ENCODE measurements around the gene MCAM. TPM values are rescaled to one million over a fixed set of nuclear protein-coding genes. Genes with fewer than 3 reads are reported as not detected.
A peak's percentile ranks its signal among the peaks of the same experiment; 100 is the strongest.

Gene MCAM
- total RNA-seq, 4 donors from 2014 or later, result 103 to 198 (median 183) TPM

DNA sequence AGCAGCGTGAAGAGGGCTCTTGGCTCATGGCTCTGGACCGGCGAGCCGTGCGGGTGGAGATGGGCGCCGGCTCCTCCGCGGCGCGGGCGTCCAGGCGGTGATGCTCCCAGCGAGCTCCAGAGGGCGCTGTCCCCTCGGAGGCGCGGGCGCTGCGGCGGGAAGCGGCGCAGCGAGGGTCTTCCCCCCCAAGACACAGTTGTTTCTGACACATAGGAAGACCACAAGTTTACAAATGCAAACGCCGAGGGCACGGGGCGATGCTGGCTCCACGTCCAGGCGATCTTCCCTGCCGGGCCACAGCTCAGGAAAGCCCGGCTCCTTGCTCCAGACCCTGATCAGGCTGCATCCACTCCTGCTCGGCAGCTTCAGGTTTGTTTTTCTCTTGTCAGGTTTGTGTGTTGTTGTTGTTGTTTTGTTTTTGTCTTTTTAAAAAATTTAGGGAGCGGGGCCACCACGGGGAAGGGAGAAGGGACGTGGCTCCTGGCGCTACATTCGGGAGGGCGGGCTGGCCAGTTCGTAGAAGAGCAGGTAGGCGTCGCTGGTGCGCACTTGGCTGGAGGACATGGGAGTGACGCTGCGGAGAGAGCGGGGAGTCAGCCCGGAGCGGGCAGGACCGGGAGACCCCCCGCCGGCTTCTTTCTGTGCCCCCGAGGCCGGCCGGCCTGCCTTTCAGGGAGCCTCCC is 39.6 kb upstream of the MCAM start:
- intact Hi-C loops (cut with DNase I; ENCODE audit: low total_unique reads), result loop anchor here (5.0 kb wide), 1 partner anchor 116 kb away; no protein-coding TSS in a partner anchor
- DNase-seq (ENCODE audit: low spot score in 2 of 2), result peak; percentile 70 to 96
- 3 to 4% methylated on average over 47 to 54 of the region's 54 CpGs for WGBS, 2 donors

DNA sequence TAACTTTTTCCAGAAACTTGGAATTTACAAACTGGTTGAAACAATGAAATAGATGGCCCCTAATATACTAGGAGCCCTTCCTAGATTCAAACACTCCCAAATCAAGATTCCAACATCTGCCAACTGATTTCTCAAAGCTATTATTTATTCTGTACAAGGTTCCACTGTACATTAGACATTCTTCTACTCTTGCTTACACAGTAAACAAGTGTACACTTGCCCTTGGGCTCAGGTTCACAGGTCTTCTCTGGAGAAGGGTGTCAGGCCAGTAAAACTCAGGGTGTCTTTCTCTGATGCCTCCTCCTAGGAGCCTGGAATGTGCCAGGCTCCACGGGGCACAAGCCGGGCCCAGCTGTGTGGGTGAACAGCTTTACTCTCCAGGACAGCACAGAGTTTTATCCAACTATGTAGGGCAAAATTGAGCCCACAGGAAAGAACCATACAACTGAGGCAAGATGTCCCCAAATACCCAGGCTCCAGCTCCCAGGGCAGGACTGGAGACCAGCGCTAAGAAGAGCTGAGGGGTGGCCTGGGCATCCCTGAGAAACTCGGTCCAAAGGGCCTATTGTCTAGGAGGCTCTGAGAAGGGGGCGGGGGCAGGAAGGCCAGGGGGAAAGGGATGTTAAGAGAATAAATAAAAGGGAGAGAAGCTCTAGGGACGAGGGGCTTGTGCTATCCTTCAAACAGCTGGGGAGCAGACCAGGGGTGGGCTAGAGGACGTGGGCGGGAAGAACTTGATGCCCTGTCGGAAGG is 38.3 kb upstream of the MCAM start:
- 67 to 73% methylated on average over 9 of the region's 9 CpGs for WGBS, 2 donors
- no peak overlapping the region for H3K4me3 ChIP-seq (ENCODE audit: low read depth, poor library complexity, severe bottlenecking)
- DNase-seq (ENCODE audit: low spot score in 2 of 2), result no peak
- no peak for TF ChIP-seq POLR2A (IDR thresholded peaks at IDR 0.05)
- TF ChIP-seq, protein P1, sequence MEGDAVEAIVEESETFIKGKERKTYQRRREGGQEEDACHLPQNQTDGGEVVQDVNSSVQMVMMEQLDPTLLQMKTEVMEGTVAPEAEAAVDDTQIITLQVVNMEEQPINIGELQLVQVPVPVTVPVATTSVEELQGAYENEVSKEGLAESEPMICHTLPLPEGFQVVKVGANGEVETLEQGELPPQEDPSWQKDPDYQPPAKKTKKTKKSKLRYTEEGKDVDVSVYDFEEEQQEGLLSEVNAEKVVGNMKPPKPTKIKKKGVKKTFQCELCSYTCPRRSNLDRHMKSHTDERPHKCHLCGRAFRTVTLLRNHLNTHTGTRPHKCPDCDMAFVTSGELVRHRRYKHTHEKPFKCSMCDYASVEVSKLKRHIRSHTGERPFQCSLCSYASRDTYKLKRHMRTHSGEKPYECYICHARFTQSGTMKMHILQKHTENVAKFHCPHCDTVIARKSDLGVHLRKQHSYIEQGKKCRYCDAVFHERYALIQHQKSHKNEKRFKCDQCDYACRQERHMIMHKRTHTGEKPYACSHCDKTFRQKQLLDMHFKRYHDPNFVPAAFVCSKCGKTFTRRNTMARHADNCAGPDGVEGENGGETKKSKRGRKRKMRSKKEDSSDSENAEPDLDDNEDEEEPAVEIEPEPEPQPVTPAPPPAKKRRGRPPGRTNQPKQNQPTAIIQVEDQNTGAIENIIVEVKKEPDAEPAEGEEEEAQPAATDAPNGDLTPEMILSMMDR (IDR thresholded peaks at IDR 0.05), result no peak
- intact Hi-C loops (cut with DNase I; ENCODE audit: low total_unique reads), result loop anchor here (5.0 kb wide), 1 partner anchor 117 kb away; no protein-coding TSS in a partner anchor

More for the DNA sequence above, 39.6 kb upstream of the MCAM start:
- TF ChIP-seq POLR2A (IDR thresholded peaks at IDR 0.05), result no peak
- TF ChIP-seq, protein P1 (IDR thresholded peaks at IDR 0.05), result peak in 1 of 3 donors; percentile 32
- no peak overlapping the region for H3K4me3 ChIP-seq (ENCODE audit: low read depth, poor library complexity, severe bottlenecking)

DNA sequence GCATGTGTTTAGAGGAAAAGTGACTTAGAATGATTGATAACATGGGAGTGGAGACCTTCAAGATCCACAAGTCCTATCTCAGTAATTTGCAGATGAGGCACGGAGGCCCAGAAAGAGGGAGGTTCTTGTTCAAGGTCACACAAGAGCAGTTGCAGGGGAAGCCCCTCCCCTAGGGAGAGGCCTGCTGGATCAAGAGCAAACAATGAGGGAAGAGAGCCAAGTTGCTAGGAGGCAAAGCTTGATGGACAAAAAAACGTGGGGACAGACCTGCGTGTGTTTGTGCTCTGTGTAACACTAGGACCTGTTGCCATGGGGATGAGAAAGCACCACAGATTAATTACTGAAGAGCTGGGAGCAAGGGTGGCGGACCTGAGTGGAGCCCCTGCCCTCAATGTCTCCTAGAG is 35.9 kb upstream of the MCAM start:
- DNase-seq (ENCODE audit: low spot score in 2 of 2), result no peak
- intact Hi-C loops (cut with DNase I; ENCODE audit: low total_unique reads), result no loop called here
- WGBS, 2 donors, result 19 to 35% methylated on average over 4 of the region's 4 CpGs
- no peak for TF ChIP-seq POLR2A (IDR thresholded peaks at IDR 0.05)
- TF ChIP-seq, protein P1 (IDR thresholded peaks at IDR 0.05), result no peak
- no peak overlapping the region for H3K4me3 ChIP-seq (ENCODE audit: low read depth, poor library complexity, severe bottlenecking)

DNA sequence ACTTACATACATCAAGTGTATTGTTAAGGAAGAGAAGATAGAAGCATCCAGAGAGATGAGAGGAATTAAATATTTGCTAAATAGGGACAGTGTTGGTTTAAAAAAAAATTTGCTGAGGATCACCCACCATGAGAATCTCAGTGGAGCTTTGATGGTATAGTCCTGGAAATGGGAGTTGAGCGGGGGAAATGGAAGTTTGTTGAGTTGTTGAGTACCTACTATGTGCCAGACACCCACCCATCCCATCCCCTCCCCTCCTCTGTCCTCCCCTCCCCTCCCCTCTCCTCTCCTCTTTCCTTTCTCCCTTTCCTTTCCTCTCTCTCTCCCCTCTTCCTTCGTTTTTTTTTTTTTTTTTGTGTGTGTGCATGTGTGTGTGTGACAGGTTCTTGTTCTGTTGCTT is 34.3 kb upstream of the MCAM start:
- no peak overlapping the region for H3K4me3 ChIP-seq (ENCODE audit: low read depth, poor library complexity, severe bottlenecking)
- no peak for TF ChIP-seq POLR2A (IDR thresholded peaks at IDR 0.05)
- TF ChIP-seq, protein P1 (IDR thresholded peaks at IDR 0.05), result no peak
- no peak for DNase-seq (ENCODE audit: low spot score in 2 of 2)
- WGBS, 2 donors, result 54 to 70% methylated on average over 2 of the region's 2 CpGs
- intact Hi-C loops (cut with DNase I; ENCODE audit: low total_unique reads), result no loop called here

DNA sequence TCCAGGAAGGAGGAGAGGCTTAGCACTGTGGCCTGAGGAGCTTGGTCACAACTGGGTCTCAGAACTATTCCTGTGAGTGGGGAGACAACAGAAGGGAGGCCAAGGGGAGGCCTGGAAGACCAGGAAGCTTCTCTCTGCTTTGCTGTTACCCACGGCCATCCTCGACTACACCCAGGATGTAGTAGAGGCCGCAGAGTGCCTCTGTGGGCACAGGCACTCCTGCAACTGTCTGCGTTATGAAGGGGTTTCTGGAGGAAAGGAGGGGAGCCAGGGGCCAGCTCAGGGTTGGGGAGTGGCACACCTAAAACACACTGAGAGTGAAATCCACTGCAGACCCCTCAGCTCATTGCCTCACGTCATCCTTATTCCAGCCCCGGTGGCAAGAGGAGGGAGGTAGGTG is 33.4 kb upstream of the MCAM start:
- TF ChIP-seq, protein P1 (IDR thresholded peaks at IDR 0.05), result no peak
- no peak for TF ChIP-seq POLR2A (IDR thresholded peaks at IDR 0.05)
- DNase-seq (ENCODE audit: low spot score in 2 of 2), result no peak

More for the DNA sequence above, 33.4 kb upstream of the MCAM start:
- 86% methylated on average over 6 of the region's 6 CpGs for whole genome bisulfite sequencing, 2 donors
- intact Hi-C loops (cut with DNase I; ENCODE audit: low total_unique reads), result no loop called here
- no peak overlapping the region for H3K4me3 ChIP-seq (ENCODE audit: low read depth, poor library complexity, severe bottlenecking)
